Measurements from ENCODE around the gene NPTX1. TPM values are rescaled to one million over a fixed set of nuclear protein-coding genes. Genes with fewer than 3 reads are reported as not detected.

NPTX1 gene
- polyA plus RNA-seq, 2 of the 4 experiments (the other 2 are of a cell fraction), result 43.6 to 109 TPM

GRCh38 chr17:80459234-80459633 lies 17.2 kb downstream of the NPTX1 start:
- no peak overlapping the region for H3K27ac ChIP-seq
- DNase-seq (ENCODE audit: low read depth in 1 of 2, low spot score in 1 of 2) (no peak), ATAC-seq (no peak), FAIRE-seq (no peak)
- H3K4me3 ChIP-seq, result no peak overlapping the region
- ChIA-PET CTCF (interaction anchor here (1.0 to 1.8 kb wide), 3 partner anchors 17 to 522 kb away, joined by 3 to 5 read pairs (median 3); no protein-coding TSS in a partner anchor), POLR2A (no interaction called here)
- H3K4me2 ChIP-seq, result no peak overlapping the region
- H3K4me1 ChIP-seq, result peaks cover 6% of the 10 kb centered on the region; the same call in 2 of the 3 replicates
- no peaks in the 10 kb centered on the region for H3K9me3 ChIP-seq
- no peak for TF ChIP-seq TFCP2L1 (CRISPR knock-in tag; IDR thresholded peaks at IDR 0.05)
- no peak for TF ChIP-seq RFX5 (IDR thresholded peaks at IDR 0.05)
- TF ChIP-seq JUNB (IDR thresholded peaks at IDR 0.05), result no peak
- no peak for TF ChIP-seq SMC3 (IDR thresholded peaks at IDR 0.05)
- TF ChIP-seq MAZ (IDR thresholded peaks at IDR 0.05; ENCODE audit: borderline replicate concordance, low read depth, low read length), result no peak
- TF ChIP-seq RCOR1 (IDR thresholded peaks at IDR 0.05; ENCODE audit: low read depth, low read length), result no peak
- TF ChIP-seq NFE2L2 (conservative IDR thresholded peaks at IDR 0.05; ENCODE audit: low read length), result no peak
- TF ChIP-seq EHF (CRISPR knock-in tag; IDR thresholded peaks at IDR 0.05), result no peak
- TF ChIP-seq FOSB (CRISPR knock-in tag; IDR thresholded peaks at IDR 0.05), result no peak
- no peak for TF ChIP-seq EHMT2 (IDR thresholded peaks at IDR 0.05; ENCODE audit: low read depth)
- TF ChIP-seq KDM5A (IDR thresholded peaks at IDR 0.05), result no peak
- no peak for TF ChIP-seq POLR2A (IDR thresholded peaks at IDR 0.05; ENCODE audit: low read length)
- TF ChIP-seq HES2 (IDR thresholded peaks at IDR 0.05), result no peak
- no peak for TF ChIP-seq SREBF2 (IDR thresholded peaks at IDR 0.05)
- WGBS (ENCODE audit: missing lambda C conversion rate), result 61% methylated on average over 11 of the region's 11 CpGs

GRCh38 chr17:80458016-80458415 lies 18.4 kb downstream of the NPTX1 start:
- WGBS (ENCODE audit: missing lambda C conversion rate), result 71% methylated on average over 8 of the region's 8 CpGs

GRCh38 chr17:80457236-80457856 lies 19.1 kb downstream of the NPTX1 start:
- Histone ChIP-seq H3K4me3 (no peak overlapping the region), H3K27ac (no peak overlapping the region), H3K9me3 (no peaks in the 10 kb centered on the region), H3K4me2 (no peak overlapping the region), H3K4me1 (peaks cover 15% of the 10 kb centered on the region)
- CTCF ChIA-PET, result interaction anchor here (0.7 to 2.2 kb wide), 7 partner anchors 12 to 118 kb away, joined by 3 to 9 read pairs (median 4); no protein-coding TSS in a partner anchor
- no peak for TF ChIP-seq JUNB (IDR thresholded peaks at IDR 0.05)
- TF ChIP-seq CHD2 (IDR thresholded peaks at IDR 0.05; ENCODE audit: low read length, partially characterized antibody), result no peak
- TF ChIP-seq CHD4 (IDR thresholded peaks at IDR 0.05; ENCODE audit: borderline replicate concordance), result no peak
- no peak for TF ChIP-seq MAZ (IDR thresholded peaks at IDR 0.05; ENCODE audit: borderline replicate concordance, low read depth, low read length)
- no peak for TF ChIP-seq BCL3 (IDR thresholded peaks at IDR 0.05)
- TF ChIP-seq E2F6 (IDR thresholded peaks at IDR 0.05; ENCODE audit: borderline replicate concordance, low read depth), result no peak
- TF ChIP-seq HMGXB4 (CRISPR knock-in tag; IDR thresholded peaks at IDR 0.05; ENCODE audit: borderline replicate concordance), result no peak
- no peak for TF ChIP-seq ATOH8 (CRISPR knock-in tag; IDR thresholded peaks at IDR 0.05; ENCODE audit: low read depth)
- TF ChIP-seq ZC3H11A (IDR thresholded peaks at IDR 0.05), result no peak
- DNase-seq (ENCODE audit: low read depth in 1 of 2, low spot score in 1 of 2), result no peak
- no peak for ATAC-seq
- FAIRE-seq, result no peak
- WGBS (ENCODE audit: missing lambda C conversion rate), result 71% methylated on average over 15 of the region's 15 CpGs
- POLR2A ChIA-PET, result no interaction called here

More at GRCh38 chr17:80458016-80458415, 18.4 kb downstream of the NPTX1 start:
- Histone ChIP-seq H3K4me3 (no peak overlapping the region), H3K27ac (no peak overlapping the region), H3K4me1 (peaks cover 15% of the 10 kb centered on the region), H3K4me2 (no peak overlapping the region), H3K9me3 (no peaks in the 10 kb centered on the region)
- ChIA-PET POLR2A (no interaction called here), CTCF (interaction anchor here (1.4 to 2.2 kb wide), 3 partner anchors 16 to 118 kb away, joined by 4 to 9 read pairs (median 5); no protein-coding TSS in a partner anchor)
- no peak for DNase-seq (ENCODE audit: low read depth in 1 of 2, low spot score in 1 of 2)
- FAIRE-seq, result no peak
- TF ChIP-seq POLR2AphosphoS2 (conservative IDR thresholded peaks at IDR 0.05; ENCODE audit: low read length), result no peak
- ATAC-seq, result no peak
